K562 (cell line): Measurements from ENCODE around the gene PAF1. TPM values are rescaled to one million over a fixed set of nuclear protein-coding genes. Genes with fewer than 3 reads are reported as not detected.

ENCODE experiments used
- DPF2 ChIP-seq: fragments of 450-650 bp; IDR thresholded peaks from 2 replicates; pipeline ENCODE4 v1.6.1; 2016
- GABPA ChIP-seq: fragments of 200-800 bp; sonication (Bioruptor generic); conservative IDR thresholded peaks from 2 replicates; pipeline ENCODE4 v1.6.1; 2016; ENCODE audit warnings: low read depth, missing genetic modification characterization, missing compliant biosample characterization
- HMGXB4 ChIP-seq: sonication (generic); formaldehyde crosslinking; IDR thresholded peaks from 2 replicates; pipeline ENCODE4 v1.8.1; 2023; ENCODE audit warnings: mild to moderate bottlenecking, missing genetic modification reagents
- MAZ ChIP-seq, 2 experiments: fragments of 450-650 bp in 1 of 2; sonication (generic) in 1 of 2; formaldehyde crosslinking; IDR thresholded peaks in 1 of 2; conservative IDR thresholded peaks in 1 of 2; 2 replicates each; pipeline versions ENCODE4 v1.4.0 to v1.5.0; 2020; ENCODE audit warnings: mild to moderate bottlenecking in 1 of 2, missing genetic modification reagents in 1 of 2
- NEUROD1 ChIP-seq: fragments of 150-350 bp; IDR thresholded peaks from 2 replicates; pipeline ENCODE4 v1.6.1; 2014; ENCODE audit warnings: borderline replicate concordance, low read length, low read depth; ENCODE audit not compliant: partially characterized antibody
- PCBP1 ChIP-seq: fragments of 200-400 bp; formaldehyde crosslinking; IDR thresholded peaks from 2 replicates; pipeline ENCODE4 v1.6.1; 2018; ENCODE audit warnings: mild to moderate bottlenecking, low read depth, low read length; ENCODE audit not compliant: poor library complexity, severe bottlenecking
- POLR2H ChIP-seq: IDR thresholded peaks from 2 replicates; pipeline ENCODE4 v1.6.1; 2016; ENCODE audit warnings: missing genetic modification characterization, low read depth, mild to moderate bottlenecking, control low read depth, missing compliant biosample characterization, moderate library complexity
- POLR3A ChIP-seq: IDR thresholded peaks from 2 replicates; pipeline ENCODE4 v1.6.1; 2011; ENCODE audit warnings: borderline replicate concordance, mild to moderate bottlenecking, moderate library complexity; ENCODE audit not compliant: insufficient read length, insufficient read depth; ENCODE audit errors: extremely low read depth
- RAD21 ChIP-seq, 2 experiments: fragments of 250-450 bp in 1 of 2; fragments of 450-650 bp in 1 of 2; sonication (Bioruptor Pico) in 1 of 2; formaldehyde crosslinking in 1 of 2; IDR thresholded peaks in 1 of 2; conservative IDR thresholded peaks in 1 of 2; 2 replicates each; pipeline versions ENCODE4 v1.4.0 to v1.8.0; 2020 to 2022; ENCODE audit warnings: mild to moderate bottlenecking in 2 of 2, moderate library complexity in 1 of 2
- SOX6 ChIP-seq: fragments of 450-650 bp; IDR thresholded peaks from 2 replicates; pipeline ENCODE4 v1.6.1; 2014; ENCODE audit warnings: mild to moderate bottlenecking
- STAT6 ChIP-seq: sonication (generic); formaldehyde crosslinking; IDR thresholded peaks from 2 replicates; pipeline ENCODE4 v1.8.1; 2023; ENCODE audit warnings: mild to moderate bottlenecking, missing genetic modification reagents
- ZNF592 ChIP-seq: fragments of 450-650 bp; IDR thresholded peaks from 2 replicates; pipeline ENCODE4 v1.6.1; 2017; ENCODE audit warnings: antibody characterized with exemption, mild to moderate bottlenecking
- polyA plus RNA-seq, 8 experiments: library from polyadenylated mRNA; depleted of rRNA in 4 of 8; stranded (reverse) in 5 of 8; unstranded in 3 of 8; fragments of >200 nt; fragmentation: Nextera tagmentation in 2 of 8; fragmentation: Illumina TruSeq in 1 of 8; extraction: Ambion mirVana in 2 of 8; extraction: Trizol in 1 of 8; gene quantifications; 2 replicates each; pipeline versions ENCODE4 v1.2.1 to v1.2.3, GENCODE V29; 2011 to 2014; ENCODE audit warnings: inconsistent platforms in 1 of 8, missing spikeins in 1 of 8
- total RNA-seq, 7 experiments: library from RNA; depleted of rRNA in 6 of 7; stranded (reverse); fragments of >200 nt in 6 of 7; fragmentation: Illumina TruSeq in 2 of 7; extraction: Trizol in 2 of 7; gene quantifications; 2 replicates each; pipeline versions ENCODE4 v1.2.1 to v1.2.3, GENCODE V29; 2011 to 2021; ENCODE audit warnings: low replicate concordance in 1 of 7
- TF ChIP-seq, protein P1 (sequence below): sonication (generic); formaldehyde crosslinking; IDR thresholded peaks from 2 replicates; pipeline ENCODE4 v1.9.0; 2022; ENCODE audit warnings: mild to moderate bottlenecking, missing genetic modification reagents
- TF ChIP-seq, protein P2 (sequence below): fragments of 200-800 bp; sonication (Bioruptor generic); IDR thresholded peaks from 2 replicates; pipeline ENCODE4 v1.6.1; 2017; ENCODE audit warnings: missing genetic modification characterization, missing compliant biosample characterization

PAF1 gene
- total and polyA plus RNA-seq, 9 of the 15 experiments (the other 6 are each of a cell fraction or from before 2014, with no cell fraction given): 1.5 to 45.0 (median 33.8) TPM

DNA sequence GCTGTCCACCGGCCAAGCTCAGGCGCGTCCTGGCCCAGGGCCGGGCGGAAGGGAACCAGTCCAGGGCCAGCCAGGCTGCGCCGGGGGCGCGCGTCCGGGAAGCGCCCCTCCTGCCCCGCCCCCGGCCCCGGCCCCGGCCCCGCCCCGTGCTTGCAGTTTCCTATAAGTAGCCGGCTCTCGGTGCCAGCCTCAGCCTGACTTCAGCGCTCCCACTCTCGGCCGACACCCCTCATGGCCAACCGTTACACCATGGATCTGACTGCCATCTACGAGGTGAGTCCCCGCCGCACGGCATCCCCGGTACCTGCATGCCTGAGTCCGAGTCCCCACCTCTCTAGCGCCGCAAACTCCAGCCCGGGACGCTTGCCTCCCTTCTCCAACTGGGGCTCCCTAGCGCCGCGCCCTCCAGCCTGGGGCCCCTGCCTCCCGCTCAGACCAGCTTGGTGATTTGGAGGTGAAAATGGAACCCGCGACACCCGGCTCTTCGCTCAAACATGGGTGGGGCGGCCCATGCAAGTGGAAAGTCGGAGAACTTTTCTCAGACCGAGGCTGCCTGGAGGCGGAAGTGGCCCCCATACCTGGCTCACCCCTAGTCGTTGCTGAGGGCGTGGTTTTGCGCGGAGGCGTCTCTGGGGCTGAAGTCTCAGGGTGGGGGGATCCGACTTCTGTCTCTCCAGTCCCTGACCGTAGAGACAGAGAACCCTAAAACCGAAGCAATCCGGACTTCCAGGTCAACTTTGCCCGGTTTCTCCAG lies 15.9 kb upstream of the PAF1 start, which contains the start of gene ZFP36 (continued):
- TF ChIP-seq STAT6 (CRISPR knock-in tag): peak; percentile 86; the same call in 1 of the 2 replicates
- TF ChIP-seq PCBP1: peak; percentile 64
- peak; percentile 96 for TF ChIP-seq POLR2H
- TF ChIP-seq SOX6: no peak
- no peak for TF ChIP-seq RAD21 (CRISPR knock-in tag; conservative IDR thresholded peaks at IDR 0.05 in 1 of 2, IDR thresholded peaks at IDR 0.05 in 1 of 2)
- peak; percentile 8 for TF ChIP-seq NEUROD1
- TF ChIP-seq ZNF592: no peak
- TF ChIP-seq DPF2: peak; percentile 16; the same call in 1 of the 2 replicates
- peak; percentile 47; the same call in 1 of the 2 replicates for TF ChIP-seq HMGXB4 (CRISPR knock-in tag)
- TF ChIP-seq GABPA (tag): peak; percentile 71; the same call in 1 of the 2 replicates
- TF ChIP-seq, protein P1, sequence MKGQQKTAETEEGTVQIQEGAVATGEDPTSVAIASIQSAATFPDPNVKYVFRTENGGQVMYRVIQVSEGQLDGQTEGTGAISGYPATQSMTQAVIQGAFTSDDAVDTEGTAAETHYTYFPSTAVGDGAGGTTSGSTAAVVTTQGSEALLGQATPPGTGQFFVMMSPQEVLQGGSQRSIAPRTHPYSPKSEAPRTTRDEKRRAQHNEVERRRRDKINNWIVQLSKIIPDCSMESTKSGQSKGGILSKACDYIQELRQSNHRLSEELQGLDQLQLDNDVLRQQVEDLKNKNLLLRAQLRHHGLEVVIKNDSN: no peak
- TF ChIP-seq, protein P2, sequence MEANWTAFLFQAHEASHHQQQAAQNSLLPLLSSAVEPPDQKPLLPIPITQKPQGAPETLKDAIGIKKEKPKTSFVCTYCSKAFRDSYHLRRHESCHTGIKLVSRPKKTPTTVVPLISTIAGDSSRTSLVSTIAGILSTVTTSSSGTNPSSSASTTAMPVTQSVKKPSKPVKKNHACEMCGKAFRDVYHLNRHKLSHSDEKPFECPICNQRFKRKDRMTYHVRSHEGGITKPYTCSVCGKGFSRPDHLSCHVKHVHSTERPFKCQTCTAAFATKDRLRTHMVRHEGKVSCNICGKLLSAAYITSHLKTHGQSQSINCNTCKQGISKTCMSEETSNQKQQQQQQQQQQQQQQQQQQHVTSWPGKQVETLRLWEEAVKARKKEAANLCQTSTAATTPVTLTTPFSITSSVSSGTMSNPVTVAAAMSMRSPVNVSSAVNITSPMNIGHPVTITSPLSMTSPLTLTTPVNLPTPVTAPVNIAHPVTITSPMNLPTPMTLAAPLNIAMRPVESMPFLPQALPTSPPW (CRISPR knock-in tag): peak; percentile 87
- peak; percentile 72 to 73 for TF ChIP-seq MAZ (CRISPR knock-in tag; conservative IDR thresholded peaks at IDR 0.05 in 1 of 2, IDR thresholded peaks at IDR 0.05 in 1 of 2)
- TF ChIP-seq POLR3A: no peak
